GM12878 (cell line): ENCODE data around the gene GJA10. TPM values are rescaled to one million over a fixed set of nuclear protein-coding genes. Genes with fewer than 3 reads are reported as not detected.

ENCODE experiments used
- ATAC-seq: fragments of 200-7000 bp; cut with Tn5 transposase; 3 replicates; pipeline ENCODE4 v1.9.1; 2020; ENCODE audit warnings: mild to moderate bottlenecking, moderate library complexity
- BruUV-seq: library from RNA; stranded (reverse); fragments of 400-500 nt; replicated peaks from 2 replicates; lab custom pipeline; 2021; lab: Mats Ljungman, UMichigan
- CTCF ChIA-PET: fragments of 300-600 bp; sonication (Branson Sonifier 250); formaldehyde crosslinking; extraction: SDS; loops from one replicate; lab custom pipeline; 2021; ENCODE audit warnings: inconsistent platforms; lab: Yijun Ruan, JAX
- POLR2A ChIA-PET: fragments of 350-600 bp; formaldehyde crosslinking; extraction: SDS; loops from one replicate; lab custom pipeline; 2021; ENCODE audit warnings: inconsistent platforms; lab: Charles Lee
- RAD21 ChIA-PET: fragments of 300-600 bp; sonication (Branson Sonifier 250); formaldehyde crosslinking; loops from one replicate; lab custom pipeline; 2023; ENCODE audit warnings: antibody characterized with exemption; ENCODE audit not compliant: unreplicated experiment; lab: Charles Lee
- SMC1A ChIA-PET: fragments of 300-600 bp; sonication (Branson Sonifier 250); formaldehyde crosslinking; loops from one replicate; lab custom pipeline; 2023; ENCODE audit not compliant: unreplicated experiment, uncharacterized antibody; lab: Charles Lee
- DNase-seq: peaks from one replicate; pipeline ENCODE4 v3.0.0-alpha.2; 2011; ENCODE audit warnings: low read depth, low spot score
- FAIRE-seq: peaks from 3 replicates; lab custom pipeline; 2011; peaks lifted over from hg19 to GRCh38; lab: Jason Lieb, UNC
- H2AFZ ChIP-seq: 2 replicates; pipeline ENCODE4 v1.6.0; 2011; ENCODE audit warnings: low read depth, low read length, control low read depth; ENCODE audit not compliant: control insufficient read depth
- H3K27ac ChIP-seq: 2 replicates; pipeline ENCODE4 v1.5.1; 2011; ENCODE audit warnings: control low read depth; ENCODE audit not compliant: control insufficient read depth, insufficient read depth
- H3K27me3 ChIP-seq, 2 experiments: replicated peaks in 1 of 2; 2 replicates each; pipeline versions ENCODE4 v1.6.0 to v1.6.1; 2011; ENCODE audit warnings: low read length in 1 of 2; ENCODE audit not compliant: control insufficient read depth in 2 of 2, insufficient read depth in 2 of 2
- H3K36me3 ChIP-seq, 2 experiments: 2 replicates each; pipeline ENCODE4 v1.5.1; 2011; ENCODE audit warnings: low read length in 1 of 2; ENCODE audit not compliant: control insufficient read depth in 2 of 2, insufficient read depth in 2 of 2
- H3K4me1 ChIP-seq: 2 replicates; pipeline ENCODE4 v1.6.1; 2011; ENCODE audit warnings: mild to moderate bottlenecking, low read length, moderate library complexity, mixed read lengths; ENCODE audit not compliant: control insufficient read depth, insufficient read depth
- H3K4me2 ChIP-seq: 2 replicates; pipeline ENCODE4 v1.6.0; 2011; ENCODE audit warnings: control low read depth; ENCODE audit not compliant: control insufficient read depth, insufficient read depth
- H3K4me3 ChIP-seq: fragments of 200-600 bp; sonication (generic); 2 replicates; pipeline ENCODE4 v1.5.1; 2016
- H3K79me2 ChIP-seq: 2 replicates; pipeline ENCODE4 v1.6.0; 2011; ENCODE audit warnings: low read length; ENCODE audit not compliant: control insufficient read depth, insufficient read depth
- H3K9ac ChIP-seq: 2 replicates; pipeline ENCODE4 v1.8.0; 2011; ENCODE audit warnings: low read length, control low read depth, mixed read lengths; ENCODE audit not compliant: control insufficient read depth, insufficient read depth
- H3K9me3 ChIP-seq: replicated peaks from 3 replicates; pipeline ENCODE4 v1.5.1; 2011; ENCODE audit warnings: mild to moderate bottlenecking, low read length; ENCODE audit not compliant: control insufficient read depth, insufficient read depth
- H4K20me1 ChIP-seq: 2 replicates; pipeline ENCODE4 v1.6.0; 2011; ENCODE audit not compliant: control insufficient read depth, insufficient read depth
- POU2F2 ChIP-seq: IDR thresholded peaks from 3 replicates; pipeline ENCODE4 v1.6.1; 2011; ENCODE audit warnings: low read depth, mild to moderate bottlenecking, low read length, borderline replicate concordance
- RB1 ChIP-seq: fragments of 450-650 bp; formaldehyde crosslinking; IDR thresholded peaks from 2 replicates; pipeline ENCODE4 v1.6.1; 2017; ENCODE audit warnings: mild to moderate bottlenecking, borderline replicate concordance
- TCF7 ChIP-seq: IDR thresholded peaks from 2 replicates; pipeline ENCODE4 v1.6.1; 2014; ENCODE audit warnings: antibody characterized with exemption, borderline replicate concordance
- WGBS: methylation state at CpG from one replicate; pipeline ENCODE4 v1.1.6; 2016; ENCODE audit warnings: low lambda C conversion rate; ENCODE audit not compliant: insufficient replicate concordance, insufficient coverage; ENCODE audit errors: missing lambda C conversion rate; 5-methylcytosine and 5-hydroxymethylcytosine counted together
- in situ Hi-C: fragments of 300-500 bp; cut with MboI; formaldehyde crosslinking; loops from 9 replicates; pipeline ENCODE4 v1.14.3; 2018; ENCODE audit warnings: mixed read lengths
- intact Hi-C: fragments of 100-400 bp; cut with micrococcal nuclease; formaldehyde crosslinking; loops from one replicate; pipeline ENCODE4 v1.14.2; 2022; ENCODE audit not compliant: unreplicated experiment
- polyA plus RNA-seq, 11 experiments: library from polyadenylated mRNA; depleted of rRNA in 4 of 11; unstranded in 6 of 11; stranded (reverse) in 5 of 11; fragments of >200 nt; fragmentation: Nextera tagmentation in 4 of 11; fragmentation: Illumina TruSeq in 1 of 11; extraction: Ambion mirVana in 4 of 11; extraction: Trizol in 1 of 11; gene quantifications; 1 replicate in 1 of 11; 2 replicates in 10 of 11; pipeline versions ENCODE4 v1.2.1 to v1.2.3, GENCODE V29; 2011 to 2016; ENCODE audit warnings: inconsistent platforms in 2 of 11, missing spikeins in 2 of 11, low read depth in 1 of 11
- total RNA-seq, 4 experiments: library from RNA; depleted of rRNA in 3 of 4; stranded (reverse); fragments of >200 nt in 3 of 4; fragmentation: Illumina TruSeq in 1 of 4; extraction: Trizol in 1 of 4; gene quantifications; 2 replicates each; pipeline versions ENCODE4 v1.2.1 to v1.2.3, GENCODE V29; 2013 to 2021

GJA10 gene
- total and polyA plus RNA-seq, 10 of the 15 experiments (the other 5 are each of a cell fraction or from before 2014, with no cell fraction given) = not detected

DNA sequence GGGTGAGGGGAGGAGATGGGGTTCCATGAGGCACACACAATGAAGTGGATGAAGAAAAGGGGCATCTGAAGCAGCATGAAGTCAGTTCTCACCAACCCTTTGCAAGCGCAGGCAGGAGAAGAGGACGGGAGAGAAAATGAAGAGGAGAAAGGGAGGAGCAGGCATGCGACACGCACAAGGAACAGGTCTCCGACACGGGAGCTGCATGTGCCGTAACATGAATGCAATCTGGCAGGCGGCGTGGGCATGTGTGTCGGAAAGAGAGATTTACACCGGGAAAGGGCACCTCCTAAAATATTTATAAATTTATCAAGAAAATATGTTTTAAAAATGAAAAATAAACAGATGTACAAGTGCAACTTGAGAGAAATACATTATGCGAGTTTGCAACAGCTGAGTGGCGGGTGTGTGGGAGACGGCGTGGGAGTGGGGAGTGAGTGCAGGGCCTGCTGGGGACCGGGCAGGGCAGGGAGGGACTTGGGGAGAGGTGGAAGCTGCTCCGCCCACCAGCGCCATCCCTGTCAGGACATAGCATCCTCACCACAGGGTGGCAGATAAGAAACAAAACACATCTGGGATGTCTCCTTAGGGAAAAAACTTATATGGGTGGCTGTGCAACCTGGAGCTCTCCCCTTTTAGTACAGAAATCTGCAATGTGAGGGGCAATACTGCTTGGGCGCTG lies 40.6 kb downstream of the GJA10 start:
- FAIRE-seq (no peak), DNase-seq (no peak), ATAC-seq (no peak)
- SMC1A ChIA-PET = no interaction called here
- Histone ChIP-seq H4K20me1 (no peaks in the 10 kb centered on the region), H3K4me2 (no peak overlapping the region), H3K9me3 (no peaks in the 10 kb centered on the region), H2AFZ (no peak overlapping the region), H3K27me3 (peaks cover 0 to 2% of the 10 kb centered on the region in 2 experiments; a peak in 3 of 4 replicates), H3K4me3 (no peak overlapping the region), H3K9ac (no peak overlapping the region), H3K79me2 (no peaks in the 10 kb centered on the region), H3K36me3 (no peaks in the 10 kb centered on the region), H3K4me1 (no peaks in the 10 kb centered on the region), H3K27ac (no peak overlapping the region)
- no TSS peak for BruUV-seq
- intact Hi-C loops = no loop called here
- in situ Hi-C loops = loop anchor here (5.0 kb wide), 1 partner anchor 542 kb away; no protein-coding TSS in a partner anchor
- POLR2A ChIA-PET = no interaction called here
- 72% methylated on average over 18 of the region's 19 CpGs for WGBS
- RAD21 ChIA-PET = no interaction called here
- CTCF ChIA-PET = interaction anchor here (1.0 kb wide), 1 partner anchor 544 kb away, joined by 3 read pairs; no protein-coding TSS in a partner anchor
- no peak for TF ChIP-seq RB1

DNA sequence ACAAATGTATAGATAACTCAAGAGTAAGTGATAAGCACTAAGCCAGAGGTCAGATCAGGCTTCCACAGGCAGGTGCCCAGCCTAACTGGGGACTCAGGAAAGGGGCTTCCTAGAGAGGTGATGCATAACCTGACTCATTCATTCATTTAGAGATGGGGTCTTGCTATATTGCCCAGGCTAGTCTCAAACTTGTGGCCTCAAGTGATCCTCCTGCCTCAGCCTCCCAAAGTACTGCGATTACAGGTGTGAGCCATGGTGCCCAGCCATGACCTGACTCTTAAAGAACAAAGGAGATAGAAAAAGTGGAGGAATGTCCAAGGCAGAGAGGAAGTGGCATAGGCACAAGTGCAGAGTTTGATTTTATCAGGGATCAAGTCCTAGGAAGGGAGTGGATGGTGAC lies 41.9 kb downstream of the GJA10 start:
- no peak overlapping the region for H2AFZ ChIP-seq
- H3K79me2 ChIP-seq = no peaks in the 10 kb centered on the region
- POLR2A ChIA-PET = no interaction called here
- CTCF ChIA-PET = interaction anchor here (0.5 kb wide), 1 partner anchor 123 kb away, joined by 4 read pairs; no protein-coding TSS in a partner anchor
- DNase-seq (no peak), FAIRE-seq (no peak), ATAC-seq (no peak)
- WGBS = 25% methylated on average over 1 of the region's 1 CpG
- H3K9ac ChIP-seq = no peak overlapping the region
- intact Hi-C loops = no loop called here
- no peaks in the 10 kb centered on the region for H3K4me1 ChIP-seq
- H3K27ac ChIP-seq = no peak overlapping the region
- no peaks in the 10 kb centered on the region for H3K36me3 ChIP-seq
- no TSS peak for BruUV-seq
- no peaks in the 10 kb centered on the region for H3K9me3 ChIP-seq
- TF ChIP-seq POU2F2 (no peak), TCF7 (no peak)
- no peak overlapping the region for H3K4me2 ChIP-seq
- RAD21 ChIA-PET = interaction anchor here (0.8 kb wide), 1 partner anchor 543 kb away, joined by 3 read pairs; no protein-coding TSS in a partner anchor
- SMC1A ChIA-PET = no interaction called here
- H4K20me1 ChIP-seq = no peaks in the 10 kb centered on the region; the same call in 1 of the 2 replicates
- no peak overlapping the region for H3K4me3 ChIP-seq
- in situ Hi-C loops = loop anchor here (5.0 kb wide), 1 partner anchor 541 kb away; no protein-coding TSS in a partner anchor
- H3K27me3 ChIP-seq = peaks cover 0 to 2% of the 10 kb centered on the region in 2 experiments; a peak in 3 of 4 replicates
